H1 (cell line): ENCODE data around the gene AFAP1L1. TPM values are rescaled to one million over a fixed set of nuclear protein-coding genes. Genes with fewer than 3 reads are reported as not detected.

Experiments used
- CBX8 ChIP-seq: fragments of 300-800, 300-1000 bp; sonication (generic); IDR thresholded peaks from 2 replicates; pipeline ENCODE4 v1.7.1; 2016; ENCODE audit warnings: low read depth, low read length, borderline replicate concordance
- CTBP2 ChIP-seq: IDR thresholded peaks from 2 replicates; pipeline ENCODE4 v1.7.0; 2011; ENCODE audit warnings: borderline replicate concordance, mild to moderate bottlenecking, moderate library complexity, mixed read lengths, low read length; ENCODE audit not compliant: insufficient read depth, insufficient read length
- JUN ChIP-seq: IDR thresholded peaks from 2 replicates; pipeline ENCODE4 v1.6.1; 2011; ENCODE audit warnings: low read depth, mild to moderate bottlenecking, improper control_type of control experiment, low read length
- KDM4A ChIP-seq: IDR thresholded peaks from one replicate; pipeline ENCODE4 v1.7.1; 2012; ENCODE audit warnings: low read depth, mild to moderate bottlenecking, moderate library complexity, low read length, inconsistent platforms; ENCODE audit not compliant: severe bottlenecking
- POLR2AphosphoS5 ChIP-seq: IDR thresholded peaks from 2 replicates; pipeline ENCODE4 v1.6.1; 2011; ENCODE audit warnings: low read depth, low read length
- RNF2 ChIP-seq: fragments of 200-900, 300-1000 bp; sonication (generic); IDR thresholded peaks from 2 replicates; pipeline ENCODE4 v1.7.1; 2016; ENCODE audit warnings: borderline replicate concordance, low read depth, mild to moderate bottlenecking, antibody characterized with exemption, low read length; ENCODE audit not compliant: poor library complexity, severe bottlenecking; ENCODE audit errors: missing control alignments
- SP4 ChIP-seq: IDR thresholded peaks from 2 replicates; pipeline ENCODE4 v1.6.1; 2012; ENCODE audit warnings: low read length, inconsistent platforms
- polyA plus RNA-seq, 7 experiments: library from polyadenylated mRNA; depleted of rRNA in 3 of 7; stranded (reverse) in 5 of 7; unstranded in 2 of 7; fragments of >200 nt in 5 of 7; fragments of 200-250 nt in 2 of 7; gene quantifications; 1 replicate in 5 of 7; 2 replicates in 1 of 7; 4 replicates in 1 of 7; pipeline versions ENCODE4 v1.2.1 to v1.2.3, GENCODE V29; 2011 to 2013; ENCODE audit warnings: missing spikeins in 2 of 7, mixed read lengths in 2 of 7
- total RNA-seq: library from RNA; stranded (reverse); fragmentation: NEBNext Ultra II Directional; extraction: Animal tissue kit (Norgen Biotek cat#: 25700); gene quantifications from 2 replicates; pipeline ENCODE4 v1.2.1, GENCODE V29; 2021

AFAP1L1 gene
- total and polyA plus RNA-seq, 2 of the 8 experiments (the other 6 are each of a cell fraction or from before 2014, with no cell fraction given): 0.79 to 4.7 TPM

- no peak for TF ChIP-seq CTBP2
- no peak for TF ChIP-seq POLR2AphosphoS5
- TF ChIP-seq SP4: no peak
- no peak for TF ChIP-seq RNF2
- TF ChIP-seq KDM4A: no peak
- TF ChIP-seq JUN: no peak
- TF ChIP-seq CBX8: no peak
Measured at GRCh38 chr5:149352169-149352568, 80.5 kb downstream of the AFAP1L1 start (continued).
